ENCODE data around the gene IL3.
A peak's percentile ranks its signal among the peaks of the same experiment; 100 is the strongest.

The IL3 gene

GRCh38 chr5:132049093-132049492 lies 11.4 kb upstream of the IL3 start:
- Mint-ChIP-seq H3K9me3 (ENCODE audit: low read depth) (no peaks in the 10 kb centered on the region), H3K36me3 (no peaks in the 10 kb centered on the region), H3K27me3 (peaks cover 2% of the 10 kb centered on the region), H3K27ac (no peak overlapping the region), H3K4me3 (no peak overlapping the region), H3K4me1 (ENCODE audit: low read depth) (no peaks in the 10 kb centered on the region)

- H3K9me3 Mint-ChIP-seq (ENCODE audit: low read depth): no peaks in the 10 kb centered on the region
- no peak overlapping the region for H3K4me3 Mint-ChIP-seq
- no peaks in the 10 kb centered on the region for H3K36me3 Mint-ChIP-seq
- no peaks in the 10 kb centered on the region for H3K27me3 Mint-ChIP-seq
- peaks cover 4% of the 10 kb centered on the region for H3K4me1 Mint-ChIP-seq (ENCODE audit: low read depth)
- H3K27ac Mint-ChIP-seq: no peak overlapping the region
These were observed 10.9 kb upstream of the IL3 start for GRCh38 chr5:132049559-132049958.

- no peaks in the 10 kb centered on the region for H3K27me3 Mint-ChIP-seq
These were observed 10.3 kb upstream of the IL3 start for GRCh38 chr5:132050136-132050535.

DNA sequence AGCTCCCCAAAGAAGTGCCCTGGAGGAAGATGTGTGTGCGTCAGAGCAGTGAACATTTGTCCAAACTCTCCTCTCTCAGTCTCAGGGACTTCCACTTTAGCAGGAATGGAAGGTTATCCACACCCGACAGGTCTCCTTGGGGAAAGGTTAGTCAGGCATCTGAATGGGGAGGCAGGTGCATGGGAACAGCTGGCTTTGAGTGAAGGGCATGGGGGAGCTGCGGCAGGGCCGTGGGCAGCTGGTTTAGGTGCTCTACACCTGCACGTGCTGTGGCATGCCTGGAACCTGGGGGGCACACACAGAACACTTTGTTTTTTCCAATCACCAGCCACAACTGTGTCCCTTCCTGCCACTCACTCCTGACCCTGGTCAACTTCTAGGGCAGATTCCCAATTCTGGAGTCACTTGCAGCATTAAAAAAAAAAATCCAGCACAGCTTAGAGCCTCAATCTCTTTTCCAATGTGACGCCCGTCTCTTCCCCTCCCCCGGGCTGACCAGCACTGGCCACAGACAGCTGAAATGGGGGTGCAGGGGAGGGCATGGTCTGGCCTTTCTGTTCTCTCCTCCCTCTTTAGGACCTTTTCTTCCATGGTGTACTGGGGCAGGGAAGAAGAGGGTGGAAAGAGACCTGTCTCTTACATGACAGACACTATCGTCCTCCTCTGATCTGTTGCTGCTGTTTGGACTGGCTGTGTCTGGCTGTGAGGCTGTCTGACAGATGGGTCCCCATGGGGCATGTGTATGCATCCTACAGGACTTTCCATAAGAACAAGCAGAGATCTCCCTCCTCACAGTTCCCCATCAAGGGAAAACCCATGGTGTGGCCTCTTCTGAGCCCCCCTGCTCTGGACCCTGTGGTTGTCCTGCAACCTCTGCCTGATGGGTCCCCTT lies 9.5 kb upstream of the IL3 start:
- H3K27ac Mint-ChIP-seq: no peak overlapping the region

More at GRCh38 chr5:132050136-132050535, 10.3 kb upstream of the IL3 start:
- no peaks in the 10 kb centered on the region for H3K36me3 Mint-ChIP-seq
- H3K9me3 Mint-ChIP-seq (ENCODE audit: low read depth): no peaks in the 10 kb centered on the region
- no peak overlapping the region for H3K4me3 Mint-ChIP-seq
- H3K27ac Mint-ChIP-seq: no peak overlapping the region
- peaks cover 8% of the 10 kb centered on the region for H3K4me1 Mint-ChIP-seq (ENCODE audit: low read depth)

DNA sequence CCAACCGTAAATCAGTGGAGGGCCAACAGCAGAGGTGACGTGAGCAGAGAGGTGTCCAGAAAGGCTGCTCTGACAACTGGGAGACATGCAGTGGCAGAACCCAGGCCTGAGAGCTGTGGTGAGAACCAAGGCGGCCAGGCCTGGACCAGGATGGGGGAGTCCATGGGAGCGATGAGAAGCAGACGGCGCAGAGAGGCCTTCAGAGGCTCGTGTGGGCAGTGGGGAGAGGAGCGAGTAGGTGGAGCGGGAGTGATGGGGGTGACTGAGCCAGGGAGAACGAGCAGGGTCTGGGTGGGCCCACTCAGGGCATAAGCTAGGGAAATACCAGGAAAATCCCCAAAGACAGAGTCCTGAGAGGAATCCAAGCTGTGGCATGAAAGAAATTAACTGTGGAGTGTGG lies 7.9 kb upstream of the IL3 start:
- no peaks in the 10 kb centered on the region for H3K36me3 Mint-ChIP-seq
- H3K4me1 Mint-ChIP-seq (ENCODE audit: low read depth): peaks cover 27% of the 10 kb centered on the region
- no peak overlapping the region for H3K4me3 Mint-ChIP-seq
- H3K27me3 Mint-ChIP-seq: no peaks in the 10 kb centered on the region
- H3K9me3 Mint-ChIP-seq (ENCODE audit: low read depth): no peaks in the 10 kb centered on the region
- H3K27ac Mint-ChIP-seq: no peak overlapping the region

More for the DNA sequence above, 9.5 kb upstream of the IL3 start:
- Mint-ChIP-seq H3K4me1 (ENCODE audit: low read depth) (peaks cover 13% of the 10 kb centered on the region), H3K4me3 (no peak overlapping the region), H3K9me3 (ENCODE audit: low read depth) (no peaks in the 10 kb centered on the region), H3K36me3 (no peaks in the 10 kb centered on the region), H3K27me3 (no peaks in the 10 kb centered on the region)

DNA sequence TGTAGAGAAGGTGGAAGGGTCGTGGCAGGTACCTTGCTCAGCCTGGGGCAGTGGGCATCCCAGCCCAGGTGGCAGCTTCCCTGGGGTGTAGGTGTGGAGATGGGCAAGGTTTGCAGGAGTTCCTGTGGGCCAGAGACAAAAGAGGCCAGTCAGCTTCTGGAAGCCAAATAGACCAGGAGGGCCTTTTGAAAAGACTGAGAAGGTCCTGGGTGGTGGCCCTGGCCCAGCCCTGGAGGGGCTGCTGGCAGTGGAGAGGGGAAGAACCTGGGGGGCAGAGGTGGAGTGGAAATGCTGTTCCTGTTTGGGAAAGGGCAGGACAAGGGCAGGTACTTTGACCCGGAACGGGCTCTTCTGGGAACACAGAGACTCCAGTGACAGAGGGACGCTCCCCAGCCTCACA lies 7.0 kb upstream of the IL3 start:
- Mint-ChIP-seq H3K27me3 (no peaks in the 10 kb centered on the region), H3K4me3 (no peak overlapping the region), H3K4me1 (ENCODE audit: low read depth) (peaks cover 32% of the 10 kb centered on the region), H3K9me3 (ENCODE audit: low read depth) (no peaks in the 10 kb centered on the region), H3K36me3 (no peaks in the 10 kb centered on the region), H3K27ac (no peak overlapping the region)

DNA sequence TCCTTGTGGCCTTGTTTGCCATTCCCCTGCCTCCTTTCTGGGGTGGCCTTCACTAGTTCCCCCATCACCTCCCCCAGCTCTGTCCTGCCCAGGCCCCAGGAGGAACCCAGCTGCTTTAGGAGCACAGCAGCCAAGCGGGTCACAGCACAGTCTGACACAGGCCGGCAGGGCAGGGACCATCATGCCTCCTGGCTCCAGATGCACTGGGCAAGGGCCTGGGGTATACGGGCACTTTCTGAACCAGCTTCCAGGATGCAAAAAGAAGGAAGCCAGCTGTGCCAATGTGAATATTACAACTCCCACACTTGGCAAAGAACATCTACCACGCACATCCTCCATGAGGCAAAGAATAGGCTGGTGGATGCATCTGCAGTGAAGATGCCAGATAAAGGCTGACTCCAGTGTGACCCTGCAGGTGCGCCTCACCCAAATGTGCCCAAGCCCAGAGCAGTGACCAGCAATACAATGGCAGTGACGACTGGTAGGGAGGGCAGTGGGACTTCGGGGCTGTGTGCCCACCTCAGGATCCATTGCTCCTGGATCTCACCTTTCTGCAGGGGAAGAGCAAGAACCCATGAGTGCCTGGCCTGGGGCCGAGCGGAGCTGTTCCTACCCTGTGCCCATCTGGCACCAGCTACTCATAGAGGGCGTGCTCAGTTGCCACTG lies 6.3 kb upstream of the IL3 start:
- Mint-ChIP-seq H3K4me1 (ENCODE audit: low read depth) (peaks cover 35% of the 10 kb centered on the region), H3K27me3 (no peaks in the 10 kb centered on the region), H3K36me3 (no peaks in the 10 kb centered on the region), H3K4me3 (no peak overlapping the region), H3K27ac (no peak overlapping the region), H3K9me3 (ENCODE audit: low read depth) (no peaks in the 10 kb centered on the region)

GRCh38 chr5:132054697-132055440 lies 5.6 kb upstream of the IL3 start:
- H3K4me1 Mint-ChIP-seq (ENCODE audit: low read depth): peaks cover 40% of the 10 kb centered on the region
- H3K36me3 Mint-ChIP-seq: no peaks in the 10 kb centered on the region
- H3K4me3 Mint-ChIP-seq: no peak overlapping the region
- H3K27ac Mint-ChIP-seq: no peak overlapping the region
- H3K9me3 Mint-ChIP-seq (ENCODE audit: low read depth): no peaks in the 10 kb centered on the region
- H3K27me3 Mint-ChIP-seq: no peaks in the 10 kb centered on the region

GRCh38 chr5:132055441-132055807 lies 5.0 kb upstream of the IL3 start:
- Mint-ChIP-seq H3K27me3 (no peaks in the 10 kb centered on the region), H3K27ac (no peak overlapping the region), H3K36me3 (no peaks in the 10 kb centered on the region), H3K9me3 (ENCODE audit: low read depth) (no peaks in the 10 kb centered on the region), H3K4me3 (no peak overlapping the region), H3K4me1 (ENCODE audit: low read depth) (peaks cover 40% of the 10 kb centered on the region)

GRCh38 chr5:132055808-132056609 lies 4.4 kb upstream of the IL3 start:
- Mint-ChIP-seq H3K27ac (peak overlapping the region; percentile 77), H3K4me1 (ENCODE audit: low read depth) (peaks cover 40% of the 10 kb centered on the region), H3K36me3 (no peaks in the 10 kb centered on the region), H3K4me3 (no peak overlapping the region), H3K27me3 (no peaks in the 10 kb centered on the region), H3K9me3 (ENCODE audit: low read depth) (no peaks in the 10 kb centered on the region)

DNA sequence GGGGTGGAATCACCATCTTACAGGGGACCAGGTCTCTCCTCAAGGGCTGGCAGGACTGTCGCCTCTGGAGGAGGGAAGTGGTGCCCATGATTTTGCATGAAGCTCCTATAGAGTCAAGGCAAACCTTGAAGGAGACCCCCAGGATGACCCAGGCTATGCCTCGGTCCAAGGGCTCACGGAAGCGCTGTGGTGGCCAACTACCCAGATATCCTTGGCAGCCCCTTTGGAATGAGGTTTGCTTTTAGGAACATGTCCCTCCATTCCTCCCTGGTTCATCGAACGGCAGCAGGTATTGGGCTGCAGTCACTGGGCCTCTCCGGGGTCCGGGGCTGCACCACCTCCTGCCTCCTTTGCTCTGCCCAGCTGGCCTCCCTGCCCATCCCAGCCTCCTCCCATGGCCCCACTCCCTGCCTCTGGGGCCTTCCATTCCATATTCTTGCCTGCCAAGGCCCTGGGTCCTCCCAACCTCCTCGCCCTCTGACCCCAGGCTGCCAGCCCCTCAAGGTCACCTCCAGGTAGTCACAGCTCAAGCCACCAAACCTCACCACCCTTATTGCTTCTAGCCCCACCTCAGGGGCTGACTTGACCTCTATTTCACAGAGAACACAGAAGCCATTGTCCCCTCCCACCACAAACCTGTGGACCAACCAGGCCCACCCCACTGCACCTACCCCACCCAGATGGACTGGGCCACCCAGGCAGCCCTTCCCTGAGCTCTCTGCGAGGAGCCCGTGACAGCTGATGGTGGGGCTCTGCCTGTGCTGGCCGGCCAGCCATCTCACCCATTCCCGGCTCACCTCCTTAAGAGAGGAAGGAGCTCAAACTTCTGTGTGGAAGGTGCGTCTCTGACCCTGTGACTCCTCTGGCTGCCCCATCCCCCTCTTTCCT lies 3.6 kb upstream of the IL3 start:
- Mint-ChIP-seq H3K27ac (peak overlapping the region; percentile 41), H3K27me3 (no peaks in the 10 kb centered on the region), H3K4me3 (peak overlapping the region; percentile 36), H3K36me3 (no peaks in the 10 kb centered on the region), H3K9me3 (ENCODE audit: low read depth) (no peaks in the 10 kb centered on the region), H3K4me1 (ENCODE audit: low read depth) (peaks cover 40% of the 10 kb centered on the region)

- Mint-ChIP-seq H3K27ac (peak overlapping the region; percentile 7), H3K36me3 (no peaks in the 10 kb centered on the region), H3K4me1 (ENCODE audit: low read depth) (peaks cover 40% of the 10 kb centered on the region), H3K4me3 (peak overlapping the region; percentile 36), H3K27me3 (no peaks in the 10 kb centered on the region), H3K9me3 (ENCODE audit: low read depth) (no peaks in the 10 kb centered on the region)
These were observed 2.8 kb upstream of the IL3 start for GRCh38 chr5:132057498-132058255.

- no peaks in the 10 kb centered on the region for H3K27me3 Mint-ChIP-seq
- H3K9me3 Mint-ChIP-seq (ENCODE audit: low read depth): no peaks in the 10 kb centered on the region
- H3K27ac Mint-ChIP-seq: no peak overlapping the region
- peaks cover 45% of the 10 kb centered on the region for H3K4me1 Mint-ChIP-seq (ENCODE audit: low read depth)
- no peaks in the 10 kb centered on the region for H3K36me3 Mint-ChIP-seq
- no peak overlapping the region for H3K4me3 Mint-ChIP-seq
These were observed 1.8 kb upstream of the IL3 start for GRCh38 chr5:132058646-132059042.
